HG02973 (cell line): ENCODE data around the gene CDH15.

Source experiments
- ATAC-seq: cut with Tn5 transposase; IDR thresholded peaks from one replicate; pipeline ENCODE4 v1.9.1; 2021; ENCODE audit warnings: moderate library complexity; ENCODE audit not compliant: unreplicated experiment

Gene CDH15

GRCh38 chr16:89171216-89172170 lies at the start of gene CDH15:
TSS of gene CDH15 (plus strand) at chr16:89171748. CDS start at chr16:89171832, 84 bp downstream.
- ATAC-seq, result peak; percentile 76

- ATAC-seq, result no peak
These were observed 49.2 kb upstream of the CDH15 start for GRCh38 chr16:89122322-89122851.

GRCh38 chr16:89123001-89123830 lies 48.3 kb upstream of the CDH15 start:
- no peak for ATAC-seq

GRCh38 chr16:89123831-89124100 lies 47.8 kb upstream of the CDH15 start:
- ATAC-seq, result no peak

- ATAC-seq, result no peak
These were observed 42.2 kb upstream of the CDH15 start for GRCh38 chr16:89129378-89129777.

- ATAC-seq, result no peak
These were observed 41.1 kb upstream of the CDH15 start for GRCh38 chr16:89130448-89130847.

- no peak for ATAC-seq
These were observed 39.8 kb upstream of the CDH15 start for GRCh38 chr16:89131783-89132182.

- ATAC-seq, result no peak
These were observed 39.1 kb upstream of the CDH15 start for GRCh38 chr16:89132194-89133005.

- no peak for ATAC-seq
These were observed 38.0 kb upstream of the CDH15 start for GRCh38 chr16:89133457-89134127.

GRCh38 chr16:89134269-89134668 lies 37.3 kb upstream of the CDH15 start:
- no peak for ATAC-seq

GRCh38 chr16:89135166-89135565 lies 36.4 kb upstream of the CDH15 start:
- no peak for ATAC-seq

- no peak for ATAC-seq
These were observed 35.4 kb upstream of the CDH15 start for GRCh38 chr16:89135971-89136765.

GRCh38 chr16:89136931-89137330 lies 34.6 kb upstream of the CDH15 start:
- no peak for ATAC-seq

GRCh38 chr16:89137666-89138512 lies 33.7 kb upstream of the CDH15 start:
- ATAC-seq, result no peak

- no peak for ATAC-seq
These were observed 33.1 kb upstream of the CDH15 start for GRCh38 chr16:89138513-89138795.

GRCh38 chr16:89138843-89139520 lies 32.6 kb upstream of the CDH15 start:
- ATAC-seq, result no peak

GRCh38 chr16:89139907-89140361 lies 31.6 kb upstream of the CDH15 start:
- no peak for ATAC-seq

- ATAC-seq, result no peak
These were observed 31.1 kb upstream of the CDH15 start for GRCh38 chr16:89140401-89140800.
